ENCODE measurements around the gene TSPAN32.
"Not testable (repeated sequence)": the region's sequence is repeated elsewhere in the genome, so short reads cannot be mapped to it uniquely, and the experiment has no call there.

TSPAN32 gene

GRCh38 chr11:2346586-2347307, 44.9 kb downstream of the TSPAN32 start:
- no peak for DNase-seq

- DNase-seq, result no peak
Observed at GRCh38 chr11:2347308-2347830, 45.6 kb downstream of the TSPAN32 start.

GRCh38 chr11:2348986-2349385, 47.2 kb downstream of the TSPAN32 start:
- DNase-seq, result no peak

- DNase-seq, result no peak
Observed at GRCh38 chr11:2351701-2352100, 49.9 kb downstream of the TSPAN32 start.

GRCh38 chr11:2352420-2352819, 50.6 kb downstream of the TSPAN32 start:
- no peak for DNase-seq

GRCh38 chr11:2355000-2355644, 53.3 kb downstream of the TSPAN32 start:
- DNase-seq, result no peak

- no peak for DNase-seq
Observed at GRCh38 chr11:2357246-2357645, 55.4 kb downstream of the TSPAN32 start.

- not testable (repeated sequence) for DNase-seq
Observed at GRCh38 chr11:2357651-2358050, 55.8 kb downstream of the TSPAN32 start.

- no peak for DNase-seq
Observed at GRCh38 chr11:2358754-2359442, 57.1 kb downstream of the TSPAN32 start.

GRCh38 chr11:2359557-2359956, 57.7 kb downstream of the TSPAN32 start:
- DNase-seq, result no peak

GRCh38 chr11:2360081-2360642, 58.3 kb downstream of the TSPAN32 start:
- no peak for DNase-seq

GRCh38 chr11:2361565-2361964, 59.8 kb downstream of the TSPAN32 start:
- DNase-seq, result no peak

GRCh38 chr11:2362414-2362813, 60.6 kb downstream of the TSPAN32 start:
- DNase-seq, result no peak

GRCh38 chr11:2363130-2363529, 61.3 kb downstream of the TSPAN32 start:
- no peak for DNase-seq

- no peak for DNase-seq
Observed at GRCh38 chr11:2363577-2364370, 62.0 kb downstream of the TSPAN32 start.

GRCh38 chr11:2364386-2364785, 62.6 kb downstream of the TSPAN32 start:
- not testable (repeated sequence) for DNase-seq

GRCh38 chr11:2365571-2366210, 63.9 kb downstream of the TSPAN32 start:
- DNase-seq, result no peak

GRCh38 chr11:2366276-2366675, 64.5 kb downstream of the TSPAN32 start:
- no peak for DNase-seq

GRCh38 chr11:2366733-2367132, 64.9 kb downstream of the TSPAN32 start:
- no peak for DNase-seq

- DNase-seq, result no peak
Observed at GRCh38 chr11:2367266-2368160, 65.7 kb downstream of the TSPAN32 start.

Measured in KG1 (cell line).